Neural progenitor cell (in vitro differentiated cells): ENCODE data around the gene KRTAP27-1.

Experiments used
- CTCF ChIP-seq: fragments of 200-600 bp; sonication (generic); IDR thresholded peaks from 2 replicates; pipeline ENCODE4 v1.5.1; 2017; ENCODE audit warnings: antibody characterized with exemption, mild to moderate bottlenecking
- EZH2 ChIP-seq: fragments of 200-600 bp; sonication (generic); IDR thresholded peaks from 2 replicates; pipeline ENCODE4 v1.6.1; 2017; ENCODE audit warnings: antibody characterized with exemption, mild to moderate bottlenecking, moderate library complexity
- EZH2phosphoT487 ChIP-seq: fragments of 200-600 bp; sonication (generic); IDR thresholded peaks from 2 replicates; pipeline ENCODE4 v1.6.1; 2017; ENCODE audit warnings: antibody characterized with exemption

- TF ChIP-seq CTCF (no peak), EZH2 (no peak), EZH2phosphoT487 (no peak)
Measured at GRCh38 chr21:30382201-30382600, 44.7 kb upstream of the KRTAP27-1 start.
